ENCODE results near the gene ACAP1. TPM values are rescaled to one million over a fixed set of nuclear protein-coding genes. Genes with fewer than 3 reads are reported as not detected.
"Not testable (repeated sequence)": the region's sequence is repeated elsewhere in the genome, so short reads cannot be mapped to it uniquely, and the experiment has no call there.

The ACAP1 gene
- total RNA-seq, 1 experiment from 2014 or later = 1.6 TPM

DNA sequence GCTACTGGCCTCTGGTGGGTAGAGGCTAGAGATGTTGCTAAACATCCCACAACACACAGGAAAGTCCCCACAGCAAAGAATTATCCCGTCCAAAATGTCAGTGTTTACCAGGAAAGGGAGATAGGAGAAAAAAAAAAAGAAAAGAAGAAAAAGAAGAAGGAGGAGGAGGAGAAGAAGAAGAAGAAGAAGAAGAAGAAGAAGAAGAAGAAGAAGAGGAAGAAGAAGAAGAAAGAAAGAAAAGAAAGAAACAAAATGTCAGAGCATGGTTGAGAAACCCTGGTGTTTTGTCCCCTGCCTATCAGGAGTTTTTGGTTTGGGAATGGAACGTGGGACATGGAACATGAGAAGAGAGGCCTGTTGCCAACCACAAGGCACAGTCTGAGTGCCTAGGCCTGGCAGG is 21.1 kb downstream of the ACAP1 start:
- TF ChIP-seq, protein P1, sequence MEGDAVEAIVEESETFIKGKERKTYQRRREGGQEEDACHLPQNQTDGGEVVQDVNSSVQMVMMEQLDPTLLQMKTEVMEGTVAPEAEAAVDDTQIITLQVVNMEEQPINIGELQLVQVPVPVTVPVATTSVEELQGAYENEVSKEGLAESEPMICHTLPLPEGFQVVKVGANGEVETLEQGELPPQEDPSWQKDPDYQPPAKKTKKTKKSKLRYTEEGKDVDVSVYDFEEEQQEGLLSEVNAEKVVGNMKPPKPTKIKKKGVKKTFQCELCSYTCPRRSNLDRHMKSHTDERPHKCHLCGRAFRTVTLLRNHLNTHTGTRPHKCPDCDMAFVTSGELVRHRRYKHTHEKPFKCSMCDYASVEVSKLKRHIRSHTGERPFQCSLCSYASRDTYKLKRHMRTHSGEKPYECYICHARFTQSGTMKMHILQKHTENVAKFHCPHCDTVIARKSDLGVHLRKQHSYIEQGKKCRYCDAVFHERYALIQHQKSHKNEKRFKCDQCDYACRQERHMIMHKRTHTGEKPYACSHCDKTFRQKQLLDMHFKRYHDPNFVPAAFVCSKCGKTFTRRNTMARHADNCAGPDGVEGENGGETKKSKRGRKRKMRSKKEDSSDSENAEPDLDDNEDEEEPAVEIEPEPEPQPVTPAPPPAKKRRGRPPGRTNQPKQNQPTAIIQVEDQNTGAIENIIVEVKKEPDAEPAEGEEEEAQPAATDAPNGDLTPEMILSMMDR (IDR thresholded peaks at IDR 0.05; ENCODE audit: insufficient read depth in 1 of 2, low read depth in 1 of 2, low read length in 1 of 2, severe bottlenecking in 1 of 2, unreplicated experiment in 1 of 2) = no peak
- Histone ChIP-seq H3K36me3 (ENCODE audit: control insufficient read depth, insufficient read depth, low read length) (no peaks in the 10 kb centered on the region), H3K4me3 (ENCODE audit: low read depth, low read length) (no peak overlapping the region), H3K9me3 (no peaks in the 10 kb centered on the region), H3K4me1 (no peaks in the 10 kb centered on the region), H3K27me3 (replicated peaks; ENCODE audit: control insufficient read depth, insufficient read depth, low read length) (no peaks in the 10 kb centered on the region)
- intact Hi-C loops (cut with micrococcal nuclease; ENCODE audit: unreplicated experiment) = loop anchor here (2.0 to 5.0 kb wide), 2 partner anchors 80 to 203 kb away; partner anchors contain the start of genes FGF11, SENP3 and TMEM102
- Mint-ChIP-seq H3K36me3 (ENCODE audit: insufficient read depth, unreplicated experiment) (no peaks in the 10 kb centered on the region), H3K27ac (ENCODE audit: unreplicated experiment) (no peak overlapping the region), H3K4me3 (ENCODE audit: unreplicated experiment) (no peak overlapping the region), H3K9me3 (ENCODE audit: unreplicated experiment) (no peaks in the 10 kb centered on the region), H3K4me1 (ENCODE audit: low read depth, unreplicated experiment) (peaks cover 11% of the 10 kb centered on the region), H3K27me3 (ENCODE audit: insufficient read depth, unreplicated experiment) (no peaks in the 10 kb centered on the region)
- no TSS peak for BruUV-seq (replicated peaks)
- ChIA-PET CTCF (no interaction called here), POLR2A (no interaction called here)
- DNase-seq = no peak

- Mint-ChIP-seq H3K9me3 (ENCODE audit: unreplicated experiment) (no peaks in the 10 kb centered on the region), H3K4me3 (ENCODE audit: unreplicated experiment) (no peak overlapping the region), H3K27me3 (ENCODE audit: insufficient read depth, unreplicated experiment) (no peaks in the 10 kb centered on the region), H3K27ac (ENCODE audit: unreplicated experiment) (no peak overlapping the region), H3K4me1 (ENCODE audit: low read depth, unreplicated experiment) (no peaks in the 10 kb centered on the region), H3K36me3 (ENCODE audit: insufficient read depth, unreplicated experiment) (no peaks in the 10 kb centered on the region)
- H3K4me3 ChIP-seq (ENCODE audit: low read depth, low read length) = no peak overlapping the region
- TF ChIP-seq, protein P1 (IDR thresholded peaks at IDR 0.05; ENCODE audit: insufficient read depth in 1 of 2, low read depth in 1 of 2, low read length in 1 of 2, severe bottlenecking in 1 of 2, unreplicated experiment in 1 of 2) = no peak
- no peaks in the 10 kb centered on the region for H3K36me3 ChIP-seq (ENCODE audit: control insufficient read depth, insufficient read depth, low read length)
- no TSS peak for BruUV-seq (replicated peaks)
- H3K4me1 ChIP-seq = no peaks in the 10 kb centered on the region
- H3K27me3 ChIP-seq (replicated peaks; ENCODE audit: control insufficient read depth, insufficient read depth, low read length) = no peaks in the 10 kb centered on the region
- ChIA-PET POLR2A (no interaction called here), CTCF (no interaction called here)
- intact Hi-C loops (cut with micrococcal nuclease; ENCODE audit: unreplicated experiment) = no loop called here
- DNase-seq = no peak
- H3K9me3 ChIP-seq = no peaks in the 10 kb centered on the region
These were observed 25.6 kb downstream of the ACAP1 start for GRCh38 chr17:7361906-7362305.

DNA sequence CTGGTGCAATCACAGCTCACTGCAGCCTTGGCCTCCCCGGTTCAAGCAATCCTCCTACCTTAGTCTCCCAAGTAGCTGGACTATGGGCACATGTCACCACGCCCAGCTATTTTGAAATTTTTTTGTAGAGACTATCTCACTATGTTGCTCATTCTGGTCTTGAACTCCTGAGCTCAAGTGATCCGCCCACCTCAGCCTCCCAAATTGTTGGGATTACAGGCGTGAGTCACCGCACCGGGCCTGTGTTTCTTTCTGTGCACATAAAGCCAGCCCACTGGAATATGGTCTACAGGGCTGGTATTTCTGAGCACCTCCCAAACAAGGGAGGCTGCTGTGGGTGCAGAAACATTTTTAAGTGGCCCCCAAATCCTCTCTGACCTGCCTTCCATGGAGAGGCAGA is 27.0 kb downstream of the ACAP1 start:
- no peaks in the 10 kb centered on the region for H3K36me3 ChIP-seq (ENCODE audit: control insufficient read depth, insufficient read depth, low read length)
- no peaks in the 10 kb centered on the region for H3K9me3 ChIP-seq
- no peaks in the 10 kb centered on the region for H3K27me3 ChIP-seq (replicated peaks; ENCODE audit: control insufficient read depth, insufficient read depth, low read length)
- H3K4me1 Mint-ChIP-seq (ENCODE audit: low read depth, unreplicated experiment) = no peaks in the 10 kb centered on the region
- H3K27ac Mint-ChIP-seq (ENCODE audit: unreplicated experiment) = no peak overlapping the region
- H3K4me1 ChIP-seq = no peaks in the 10 kb centered on the region
- ChIA-PET POLR2A (no interaction called here), CTCF (no interaction called here)
- intact Hi-C loops (cut with micrococcal nuclease; ENCODE audit: unreplicated experiment) = no loop called here
- H3K4me3 ChIP-seq (ENCODE audit: low read depth, low read length) = no peak overlapping the region
- DNase-seq = no peak
- H3K4me3 Mint-ChIP-seq (ENCODE audit: unreplicated experiment) = no peak overlapping the region
- H3K9me3 Mint-ChIP-seq (ENCODE audit: unreplicated experiment) = no peaks in the 10 kb centered on the region
- no TSS peak for BruUV-seq (replicated peaks)
- TF ChIP-seq, protein P1 (IDR thresholded peaks at IDR 0.05; ENCODE audit: insufficient read depth in 1 of 2, low read depth in 1 of 2, low read length in 1 of 2, severe bottlenecking in 1 of 2, unreplicated experiment in 1 of 2) = no peak
- no peaks in the 10 kb centered on the region for H3K36me3 Mint-ChIP-seq (ENCODE audit: insufficient read depth, unreplicated experiment)
- no peaks in the 10 kb centered on the region for H3K27me3 Mint-ChIP-seq (ENCODE audit: insufficient read depth, unreplicated experiment)

DNA sequence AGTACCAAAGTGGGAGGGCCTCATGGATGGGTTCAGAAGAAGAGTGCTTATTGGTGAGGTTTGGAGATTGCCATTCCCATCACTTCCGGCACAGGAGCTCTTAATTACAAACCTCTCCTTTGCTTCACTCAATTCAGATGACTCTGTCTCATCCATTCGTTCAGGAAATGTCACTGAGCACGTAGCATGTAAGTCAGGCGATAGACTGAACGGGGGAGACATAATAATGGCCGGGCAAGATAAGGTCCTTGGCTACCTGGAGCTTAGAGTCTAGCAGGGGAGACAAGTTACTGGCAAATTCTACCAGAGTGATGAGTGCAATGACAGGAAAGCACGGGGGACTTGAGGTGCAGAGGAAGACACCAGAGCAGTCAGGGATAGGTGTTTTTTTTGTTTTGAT is 29.6 kb downstream of the ACAP1 start:
- BruUV-seq (replicated peaks); intact Hi-C loops (cut with micrococcal nuclease; ENCODE audit: unreplicated experiment); H3K36me3 Mint-ChIP-seq (ENCODE audit: insufficient read depth, unreplicated experiment); H3K27ac Mint-ChIP-seq (ENCODE audit: unreplicated experiment); DNase-seq; H3K4me3 Mint-ChIP-seq (ENCODE audit: unreplicated experiment); CTCF ChIA-PET; H3K36me3 ChIP-seq (ENCODE audit: control insufficient read depth, insufficient read depth, low read length); H3K27me3 ChIP-seq (replicated peaks; ENCODE audit: control insufficient read depth, insufficient read depth, low read length); H3K4me1 Mint-ChIP-seq (ENCODE audit: low read depth, unreplicated experiment); H3K4me1 ChIP-seq; POLR2A ChIA-PET; H3K4me3 ChIP-seq (ENCODE audit: low read depth, low read length); H3K9me3 Mint-ChIP-seq (ENCODE audit: unreplicated experiment); H3K27me3 Mint-ChIP-seq (ENCODE audit: insufficient read depth, unreplicated experiment); H3K9me3 ChIP-seq: not testable (repeated sequence)

Data from Caco-2 (cell line).